Smooth muscle cell of bladder (primary cell): Measurements from ENCODE around the gene COMP. TPM values are rescaled to one million over a fixed set of nuclear protein-coding genes. Genes with fewer than 3 reads are reported as not detected.

Experiments
- total RNA-seq: library from RNA; depleted of rRNA; stranded (reverse); fragments of >200 nt; gene quantifications from 2 replicates; pipeline ENCODE4 v1.2.3, GENCODE V29; 2014

Gene COMP
- 1.3 and 5.7 TPM in 2 replicates for total RNA-seq

GRCh38 chr19:18790566-18791314 lies at the start of gene COMP:
COMP (minus strand) TSS chr19:18791305; CDS start chr19:18791269, 36 bp downstream.

GRCh38 chr19:18831524-18832305 lies 40.6 kb upstream of the COMP start, which contains the start of gene UPF1:
UPF1 (plus strand) TSS chr19:18831959; CDS start chr19:18832210, 251 bp downstream.

Other genes with a start within 250 kb of the COMP start
- gene FKBP8, start 247.7 kb downstream of the COMP start, total RNA-seq = 256 and 265 TPM in 2 replicates
- gene KXD1, start 233.4 kb downstream of the COMP start, total RNA-seq = 54.0 and 65.1 TPM in 2 replicates
- gene UBA52, start 219.4 kb downstream of the COMP start, total RNA-seq = 1,243 and 1,519 TPM in 2 replicates
- 39.9 and 44.1 TPM in 2 replicates for gene REX1BD, start 202.5 kb downstream of the COMP start, total RNA-seq
- 28.7 and 60.3 TPM in 2 replicates for gene CRLF1, start 184.5 kb downstream of the COMP start, total RNA-seq
- gene TMEM59L, start 178.4 kb downstream of the COMP start, total RNA-seq = 1.00 and 2.3 TPM in 2 replicates
- gene KLHL26, start 154.3 kb downstream of the COMP start, total RNA-seq = 3.1 and 3.7 TPM in 2 replicates
- gene CRTC1, start 107.6 kb downstream of the COMP start, total RNA-seq = 1.6 and 2.8 TPM in 2 replicates
- 41.5 and 54.9 TPM in 2 replicates for gene UPF1, start 40.7 kb upstream of the COMP start, total RNA-seq
- 0.85 and 2.7 TPM in 2 replicates for gene CERS1, start 104.9 kb upstream of the COMP start, total RNA-seq
- gene COPE, start 128.1 kb upstream of the COMP start, total RNA-seq = 167 and 229 TPM in 2 replicates
- gene DDX49, start 128.4 kb upstream of the COMP start, total RNA-seq = 56.9 and 80.1 TPM in 2 replicates
- 51.9 and 72.1 TPM in 2 replicates for gene HOMER3, start 149.9 kb upstream of the COMP start, total RNA-seq
- gene SUGP2, start 242.2 kb upstream of the COMP start, total RNA-seq = 23.3 and 27.3 TPM in 2 replicates
- gene ARMC6, start 242.3 kb upstream of the COMP start, total RNA-seq = 25.1 and 27.7 TPM in 2 replicates